ENCODE measurements around the gene PRKAR1B. TPM values are rescaled to one million over a fixed set of nuclear protein-coding genes. Genes with fewer than 3 reads are reported as not detected.

PRKAR1B gene
- total and polyA plus RNA-seq, 4 experiments from 2014 or later, result 6.5 to 16.6 (median 13.7) TPM

DNA sequence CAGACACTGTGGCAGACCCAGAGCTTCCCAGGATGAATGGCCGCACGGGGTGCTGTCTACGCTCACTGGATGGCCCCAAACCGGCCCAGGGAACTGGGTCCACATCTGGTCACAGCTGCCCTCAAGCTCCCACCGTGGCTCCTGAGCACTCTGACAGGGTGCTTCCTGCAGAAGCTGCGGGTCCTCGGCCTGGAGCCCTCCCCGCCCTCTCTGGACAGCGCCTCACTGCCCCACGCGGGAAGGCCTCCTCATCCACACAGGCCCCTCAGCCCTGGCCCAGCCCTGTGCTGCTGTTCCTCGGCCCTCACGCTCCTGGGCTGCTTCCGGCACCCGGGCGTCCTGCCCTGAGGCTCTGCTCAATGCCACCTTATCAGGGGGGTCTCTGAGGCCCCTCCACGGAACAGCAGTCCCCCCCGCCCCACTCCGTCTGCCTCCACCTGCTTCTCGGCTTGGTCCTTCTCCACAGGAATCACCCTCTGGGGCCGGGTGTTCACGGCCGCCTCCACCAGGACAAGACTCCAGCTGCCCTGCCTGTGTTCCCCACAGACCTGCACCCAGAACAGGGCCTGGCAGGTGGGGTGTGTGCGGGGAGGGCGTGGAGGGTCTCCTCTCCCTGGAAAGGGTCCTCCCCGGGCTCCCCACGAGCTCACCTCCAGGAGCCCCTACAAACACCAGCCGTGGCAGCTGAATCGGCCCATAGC lies 132.0 kb downstream of the PRKAR1B start:
- H3K4me1 ChIP-seq (ENCODE audit: insufficient read depth, low read length), result peaks cover under 1% of the 10 kb centered on the region
- no peak overlapping the region for H3K4me3 Mint-ChIP-seq
- ChIA-PET CTCF (ENCODE audit: partially characterized antibody) (no interaction called here), POLR2A (ENCODE audit: partially characterized antibody) (interaction anchor here (1.4 to 2.0 kb wide), 2 partner anchors 9 to 11 kb away, joined by 3 to 11 read pairs; no protein-coding TSS in a partner anchor)
- no peak overlapping the region for H3K4me3 ChIP-seq (ENCODE audit: low read length in 2 of 2)
- peaks cover 2 to 17% (median 7%) of the 10 kb centered on the region in 4 donors for H3K4me1 Mint-ChIP-seq
- no peaks in the 10 kb centered on the region for H3K27me3 ChIP-seq (ENCODE audit: insufficient read depth, low read length)
- H3K9me3 Mint-ChIP-seq, result peaks cover 0 to 2% (median 0%) of the 10 kb centered on the region in 8 donors
- DNase-seq, result no peak
- no peaks in the 10 kb centered on the region for H3K27me3 Mint-ChIP-seq
- intact Hi-C loops (cut with micrococcal nuclease), result no loop called here
- no peak overlapping the region for H3K27ac ChIP-seq (ENCODE audit: low read depth, low read length)
- H3K27ac Mint-ChIP-seq, result peak overlapping the region in 1 of 7 donors; percentile 42
- H3K9me3 ChIP-seq (ENCODE audit: control insufficient read depth in 1 of 2, low read length in 2 of 2), result no peaks in the 10 kb centered on the region
- peaks cover 0 to 2% of the 10 kb centered on the region in 2 donors for H3K36me3 Mint-ChIP-seq
- no peaks in the 10 kb centered on the region for H3K36me3 ChIP-seq (ENCODE audit: insufficient read depth, low read length)

DNA sequence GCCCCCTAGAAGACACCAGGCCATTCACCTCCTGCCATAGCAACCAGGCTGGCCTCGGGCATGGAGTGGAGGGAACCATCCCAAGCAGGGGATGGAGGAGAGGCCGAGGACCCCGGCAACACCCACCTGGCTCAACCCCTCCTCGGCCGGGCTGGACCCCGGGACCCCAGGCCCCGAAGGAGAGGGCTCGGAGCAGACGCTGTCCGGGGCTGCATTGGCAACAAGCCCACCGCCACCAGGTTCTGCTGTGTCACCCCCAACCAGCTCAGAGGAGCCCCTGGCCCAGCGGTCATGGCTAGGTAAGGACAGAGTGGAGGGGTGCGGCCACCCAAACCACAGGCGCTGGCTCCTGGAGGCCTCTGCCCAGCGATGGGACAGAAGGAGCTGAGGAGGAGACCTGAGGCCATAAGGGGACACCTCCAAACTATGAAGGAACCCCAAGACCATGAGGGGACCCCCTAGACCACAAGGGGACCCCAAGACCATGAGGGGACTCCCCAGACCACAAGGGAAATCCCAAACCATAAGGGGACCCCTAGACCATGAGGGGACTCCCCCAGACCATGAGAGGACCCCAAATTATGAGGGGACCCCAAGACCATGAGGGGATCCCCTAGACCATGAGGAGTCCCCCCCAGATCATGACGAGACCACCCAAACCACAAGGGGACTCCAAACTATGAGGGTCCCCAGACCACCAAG lies 132.7 kb downstream of the PRKAR1B start:
- H3K4me3 Mint-ChIP-seq, result no peak overlapping the region
- H3K4me1 ChIP-seq (ENCODE audit: insufficient read depth, low read length), result no peaks in the 10 kb centered on the region
- H3K36me3 Mint-ChIP-seq, result peaks cover 2% of the 10 kb centered on the region in 2 donors
- peak overlapping the region in 1 of 7 donors; percentile 41 for H3K27ac Mint-ChIP-seq
- peaks cover 0 to 2% (median 0%) of the 10 kb centered on the region in 8 donors for H3K9me3 Mint-ChIP-seq
- ChIA-PET CTCF (ENCODE audit: partially characterized antibody) (no interaction called here), POLR2A (ENCODE audit: partially characterized antibody) (interaction anchor here (1.9 kb wide), 1 partner anchor 10 kb away, joined by 9 read pairs; no protein-coding TSS in a partner anchor)
- H3K4me1 Mint-ChIP-seq, result peaks cover 0 to 14% (median 4%) of the 10 kb centered on the region in 4 donors
- no peak overlapping the region for H3K4me3 ChIP-seq (ENCODE audit: low read length in 2 of 2)
- H3K9me3 ChIP-seq (ENCODE audit: control insufficient read depth in 1 of 2, low read length in 2 of 2), result no peaks in the 10 kb centered on the region
- no peak for DNase-seq
- no peaks in the 10 kb centered on the region for H3K27me3 Mint-ChIP-seq
- intact Hi-C loops (cut with micrococcal nuclease), result no loop called here
- H3K27me3 ChIP-seq (ENCODE audit: insufficient read depth, low read length), result no peaks in the 10 kb centered on the region
- H3K27ac ChIP-seq (ENCODE audit: low read depth, low read length), result no peak overlapping the region
- H3K36me3 ChIP-seq (ENCODE audit: insufficient read depth, low read length), result no peaks in the 10 kb centered on the region

DNA sequence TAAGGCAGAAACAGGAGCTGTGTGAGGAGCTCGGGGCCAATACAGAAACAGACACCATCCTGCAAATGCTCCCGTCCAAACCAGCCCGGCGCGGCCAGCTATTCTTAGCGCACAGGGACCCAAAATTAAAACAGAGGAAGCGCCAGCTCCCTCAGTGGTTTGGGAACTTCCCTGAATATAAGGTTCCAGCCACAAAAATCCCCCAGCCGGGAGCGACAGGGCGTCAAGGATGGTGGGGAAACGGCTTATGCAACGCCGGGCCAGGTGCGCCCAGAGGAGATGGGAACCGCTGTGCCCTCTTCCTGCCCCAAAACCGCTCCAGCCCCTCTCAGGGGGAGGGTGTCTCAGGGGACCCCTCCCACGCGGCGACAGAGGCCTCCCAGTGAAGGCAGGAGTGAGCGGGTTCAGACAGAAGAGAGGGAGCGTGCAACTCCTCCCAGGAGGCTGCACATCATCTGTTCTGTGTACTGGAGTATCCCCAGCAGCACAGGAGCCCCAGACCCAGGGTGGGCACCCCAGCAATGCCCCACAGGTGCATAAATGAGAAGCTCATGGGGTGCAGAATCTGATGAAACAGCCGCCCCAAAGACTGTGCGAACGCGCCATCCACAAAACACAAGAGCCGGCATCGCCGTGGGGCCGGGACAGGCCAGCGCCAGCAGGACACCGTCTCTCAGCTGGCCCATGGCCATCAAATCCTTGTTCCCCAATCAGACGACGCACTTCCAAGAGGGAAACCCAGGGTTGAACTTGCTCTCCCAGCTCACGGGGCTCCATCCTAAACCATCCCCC lies 133.6 kb downstream of the PRKAR1B start:
- no peak for DNase-seq
- H3K27me3 ChIP-seq (ENCODE audit: insufficient read depth, low read length), result no peaks in the 10 kb centered on the region
- ChIA-PET POLR2A (ENCODE audit: partially characterized antibody) (interaction anchor here (1.1 to 1.9 kb wide), 2 partner anchors 9 to 11 kb away, joined by 3 to 9 read pairs; no protein-coding TSS in a partner anchor), CTCF (ENCODE audit: partially characterized antibody) (no interaction called here)
- no peaks in the 10 kb centered on the region for H3K4me1 ChIP-seq (ENCODE audit: insufficient read depth, low read length)
- no peak overlapping the region for H3K4me3 ChIP-seq (ENCODE audit: low read length in 2 of 2)
- no peaks in the 10 kb centered on the region for H3K9me3 ChIP-seq (ENCODE audit: control insufficient read depth in 1 of 2, low read length in 2 of 2)
- Mint-ChIP-seq H3K27me3 (no peaks in the 10 kb centered on the region), H3K9me3 (peaks cover 0 to 4% (median 0%) of the 10 kb centered on the region in 8 donors), H3K36me3 (peaks cover 2 to 9% of the 10 kb centered on the region in 2 donors), H3K4me1 (peaks cover 2 to 16% (median 5%) of the 10 kb centered on the region in 4 donors), H3K4me3 (no peak overlapping the region), H3K27ac (no peak overlapping the region)
- no peaks in the 10 kb centered on the region for H3K36me3 ChIP-seq (ENCODE audit: insufficient read depth, low read length)
- H3K27ac ChIP-seq (ENCODE audit: low read depth, low read length), result no peak overlapping the region
- intact Hi-C loops (cut with micrococcal nuclease), result no loop called here

DNA sequence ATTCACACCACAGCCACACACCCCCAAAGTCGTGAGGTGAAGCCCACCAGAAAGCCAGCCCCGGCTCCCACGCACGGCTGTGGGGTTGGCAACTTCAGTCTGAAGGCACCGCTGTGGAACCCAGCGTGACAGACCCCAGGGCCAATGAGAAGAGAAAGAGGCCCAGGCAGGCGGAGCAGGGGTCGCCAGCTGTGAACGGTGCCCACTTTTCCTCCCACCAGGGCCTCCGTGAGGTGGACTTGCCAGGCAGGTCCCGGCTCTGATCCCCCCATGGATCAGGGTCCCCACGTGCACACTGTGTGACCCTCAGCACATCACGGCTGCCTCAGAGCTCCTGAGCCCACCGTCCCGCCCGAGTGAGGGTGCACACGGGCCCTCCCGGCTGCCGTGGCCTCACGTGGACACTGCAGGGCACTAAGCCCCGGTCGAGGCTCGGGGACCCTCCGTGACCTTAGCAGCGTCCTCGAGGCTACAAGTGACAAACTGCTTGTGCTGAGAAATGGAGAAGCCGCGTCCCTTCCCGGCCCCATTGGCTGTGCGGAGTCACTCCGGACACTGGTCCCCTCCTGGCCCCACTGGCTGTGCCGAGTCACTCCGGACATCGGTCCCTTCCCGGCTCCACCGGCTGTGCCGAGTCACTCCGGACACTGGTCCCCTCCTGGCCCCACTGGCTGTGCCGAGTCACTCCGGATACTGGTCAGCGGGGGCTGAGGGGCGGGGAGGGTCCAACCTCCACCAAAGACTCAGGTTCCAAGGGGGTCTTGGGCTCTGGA lies 135.0 kb downstream of the PRKAR1B start:
- Histone ChIP-seq H3K9me3 (ENCODE audit: control insufficient read depth in 1 of 2, low read length in 2 of 2) (no peaks in the 10 kb centered on the region), H3K27ac (ENCODE audit: low read depth, low read length) (no peak overlapping the region), H3K36me3 (ENCODE audit: insufficient read depth, low read length) (no peaks in the 10 kb centered on the region), H3K4me3 (ENCODE audit: low read length in 2 of 2) (no peak overlapping the region), H3K27me3 (ENCODE audit: insufficient read depth, low read length) (no peaks in the 10 kb centered on the region), H3K4me1 (ENCODE audit: insufficient read depth, low read length) (no peaks in the 10 kb centered on the region)
- Mint-ChIP-seq H3K4me3 (no peak overlapping the region), H3K4me1 (peaks cover 4 to 18% (median 9%) of the 10 kb centered on the region in 4 donors), H3K27me3 (no peaks in the 10 kb centered on the region), H3K9me3 (peaks cover 0 to 8% (median 0%) of the 10 kb centered on the region in 8 donors), H3K36me3 (peaks cover 5 to 13% of the 10 kb centered on the region in 2 donors), H3K27ac (no peak overlapping the region)
- ChIA-PET POLR2A (ENCODE audit: partially characterized antibody) (no interaction called here), CTCF (ENCODE audit: partially characterized antibody) (no interaction called here)
- intact Hi-C loops (cut with micrococcal nuclease), result no loop called here
- no peak for DNase-seq

DNA sequence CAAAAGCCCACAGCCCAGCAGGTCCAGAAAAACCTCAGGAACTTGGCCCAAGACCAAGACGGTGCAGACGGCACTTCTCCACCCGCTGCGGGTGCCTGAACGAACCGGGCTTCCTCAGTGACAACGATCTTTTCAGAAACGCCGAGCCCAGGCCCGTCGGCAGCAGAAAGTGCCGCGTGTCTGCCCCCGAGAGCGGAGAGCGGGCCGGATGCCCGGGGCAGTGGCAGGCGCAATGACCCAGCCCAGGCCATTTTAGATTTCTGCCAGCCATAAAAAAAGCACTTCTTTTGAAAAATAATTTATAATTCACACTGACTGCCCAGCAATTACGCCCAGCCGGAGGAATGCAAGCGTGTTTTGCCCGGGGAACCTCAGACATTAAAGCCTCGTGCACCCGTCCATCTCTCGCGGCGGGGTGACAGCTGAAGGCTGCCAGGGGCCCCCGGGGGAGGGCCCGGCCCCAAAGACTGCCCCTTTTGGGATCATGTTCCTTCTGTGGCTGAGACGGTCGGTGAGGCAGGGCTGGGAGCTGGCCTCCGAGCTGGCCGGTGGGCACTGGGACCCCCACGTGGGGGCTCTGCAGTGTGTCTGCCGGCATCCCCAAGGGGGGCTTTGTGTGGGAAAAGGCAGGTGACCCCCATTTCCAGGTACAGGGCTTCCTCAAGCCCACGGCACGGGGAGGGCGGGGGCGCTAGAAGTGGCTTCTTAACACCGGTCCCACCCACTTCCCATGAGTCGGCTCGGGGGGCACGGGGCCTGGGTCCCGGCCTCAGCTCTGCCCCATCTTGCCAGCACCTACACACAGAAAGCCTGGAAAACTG lies 136.1 kb downstream of the PRKAR1B start:
- POLR2A ChIA-PET (ENCODE audit: partially characterized antibody), result no interaction called here
- Histone ChIP-seq H3K9me3 (ENCODE audit: control insufficient read depth in 1 of 2, low read length in 2 of 2) (no peaks in the 10 kb centered on the region), H3K36me3 (ENCODE audit: insufficient read depth, low read length) (no peaks in the 10 kb centered on the region), H3K4me1 (ENCODE audit: insufficient read depth, low read length) (no peaks in the 10 kb centered on the region), H3K27ac (ENCODE audit: low read depth, low read length) (no peak overlapping the region), H3K27me3 (ENCODE audit: insufficient read depth, low read length) (no peaks in the 10 kb centered on the region), H3K4me3 (ENCODE audit: low read length in 2 of 2) (no peak overlapping the region)
- CTCF ChIA-PET (ENCODE audit: partially characterized antibody), result no interaction called here
- Mint-ChIP-seq H3K27ac (no peak overlapping the region), H3K36me3 (peaks cover 5 to 18% of the 10 kb centered on the region in 2 donors), H3K4me3 (no peak overlapping the region), H3K9me3 (peaks cover 0 to 8% (median 0%) of the 10 kb centered on the region in 8 donors), H3K4me1 (peaks cover 3 to 16% (median 12%) of the 10 kb centered on the region in 4 donors), H3K27me3 (no peaks in the 10 kb centered on the region)
- intact Hi-C loops (cut with micrococcal nuclease), result no loop called here
- DNase-seq, result no peak

DNA sequence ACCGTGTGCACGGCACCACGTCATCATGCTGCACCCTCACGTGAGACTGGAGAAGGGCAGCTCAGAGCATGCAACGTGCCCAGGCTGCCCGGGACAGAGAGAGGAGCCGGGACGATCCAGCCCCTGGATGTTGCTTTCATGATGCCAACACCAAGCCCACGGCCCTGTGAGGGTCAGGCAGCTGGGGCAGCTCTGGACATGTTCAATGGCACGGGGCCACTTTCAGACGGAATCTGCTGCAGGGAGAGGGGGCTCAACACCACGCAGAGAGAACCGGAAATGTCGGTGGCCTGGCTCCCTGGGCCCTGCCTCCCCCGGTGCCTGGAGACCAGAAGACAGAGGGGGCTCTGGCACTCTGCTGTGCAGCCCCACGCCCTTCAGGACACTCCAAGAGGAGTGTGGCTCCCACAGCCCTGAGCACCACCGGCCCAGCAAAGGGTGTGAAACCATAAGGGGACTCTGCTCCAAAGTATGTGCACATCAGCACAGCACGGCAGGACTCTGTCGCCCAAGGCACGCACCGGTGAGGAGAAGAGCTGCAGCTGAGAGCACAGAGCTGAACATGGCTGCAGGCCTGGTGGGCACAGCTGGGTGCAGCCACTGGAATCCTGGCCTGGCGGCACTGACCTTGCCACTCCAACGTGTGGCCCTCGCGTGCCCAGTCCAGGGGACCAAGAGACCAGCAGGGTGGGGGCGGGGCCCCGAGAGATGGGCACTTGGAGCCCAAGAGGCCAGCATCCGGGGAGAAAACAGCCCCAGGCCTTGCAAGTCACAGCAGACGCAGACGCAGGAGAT lies 137.1 kb downstream of the PRKAR1B start:
- Mint-ChIP-seq H3K4me1 (peaks cover 8 to 24% (median 18%) of the 10 kb centered on the region in 4 donors), H3K4me3 (no peak overlapping the region), H3K36me3 (peaks cover 3 to 18% of the 10 kb centered on the region in 2 donors), H3K27ac (no peak overlapping the region), H3K9me3 (peaks cover 0 to 8% (median 0%) of the 10 kb centered on the region in 8 donors), H3K27me3 (no peaks in the 10 kb centered on the region)
- H3K27ac ChIP-seq (ENCODE audit: low read depth, low read length), result no peak overlapping the region
- DNase-seq, result no peak
- H3K4me1 ChIP-seq (ENCODE audit: insufficient read depth, low read length), result peaks cover 8% of the 10 kb centered on the region
- H3K36me3 ChIP-seq (ENCODE audit: insufficient read depth, low read length), result no peaks in the 10 kb centered on the region
- intact Hi-C loops (cut with micrococcal nuclease), result no loop called here
- no peaks in the 10 kb centered on the region for H3K9me3 ChIP-seq (ENCODE audit: control insufficient read depth in 1 of 2, low read length in 2 of 2)
- POLR2A ChIA-PET (ENCODE audit: partially characterized antibody), result no interaction called here
- no peaks in the 10 kb centered on the region for H3K27me3 ChIP-seq (ENCODE audit: insufficient read depth, low read length)
- H3K4me3 ChIP-seq (ENCODE audit: low read length in 2 of 2), result no peak overlapping the region
- CTCF ChIA-PET (ENCODE audit: partially characterized antibody), result no interaction called here

Measured in CD4-positive, alpha-beta memory T cell (primary cell).